IgD-negative memory B cell (primary cell): ENCODE data around the gene ZP1. TPM values are rescaled to one million over a fixed set of nuclear protein-coding genes. Genes with fewer than 3 reads are reported as not detected.

Experiments
- H3K27ac Mint-ChIP-seq, 3 donors: one replicate each; pipeline ENCODE4 v1.8.0; 2020 to 2022; ENCODE audit warnings: mild to moderate bottlenecking in 3 of 3, mixed read lengths in 3 of 3, moderate library complexity in 1 of 3
- H3K27me3 Mint-ChIP-seq: one replicate; pipeline ENCODE4 v1.8.0; 2021; ENCODE audit warnings: mixed read lengths
- H3K36me3 Mint-ChIP-seq: one replicate; pipeline ENCODE4 v1.8.0; 2020; ENCODE audit warnings: mild to moderate bottlenecking, mixed read lengths
- H3K4me1 Mint-ChIP-seq, 3 donors: one replicate each; pipeline ENCODE4 v1.8.0; 2020 to 2022; ENCODE audit warnings: mixed read lengths in 3 of 3, mild to moderate bottlenecking in 1 of 3
- H3K4me3 Mint-ChIP-seq, 4 donors: one replicate each; pipeline ENCODE4 v1.8.0; 2020 to 2022; ENCODE audit warnings: mild to moderate bottlenecking in 4 of 4, mixed read lengths in 4 of 4, moderate library complexity in 3 of 4
- H3K9me3 Mint-ChIP-seq, 3 donors: one replicate each; pipeline ENCODE4 v1.8.0; 2020 to 2021; ENCODE audit warnings: mixed read lengths in 3 of 3, mild to moderate bottlenecking in 1 of 3
- polyA plus RNA-seq: library from polyadenylated mRNA; unstranded; fragments of 300-500 nt; fragmentation: Illumina TruSeq; gene quantifications from one replicate; pipeline ENCODE4 v1.2.3, GENCODE V29; 2021

The ZP1 gene
- polyA plus RNA-seq, 1 donor from 2014 or later: not detected

DNA sequence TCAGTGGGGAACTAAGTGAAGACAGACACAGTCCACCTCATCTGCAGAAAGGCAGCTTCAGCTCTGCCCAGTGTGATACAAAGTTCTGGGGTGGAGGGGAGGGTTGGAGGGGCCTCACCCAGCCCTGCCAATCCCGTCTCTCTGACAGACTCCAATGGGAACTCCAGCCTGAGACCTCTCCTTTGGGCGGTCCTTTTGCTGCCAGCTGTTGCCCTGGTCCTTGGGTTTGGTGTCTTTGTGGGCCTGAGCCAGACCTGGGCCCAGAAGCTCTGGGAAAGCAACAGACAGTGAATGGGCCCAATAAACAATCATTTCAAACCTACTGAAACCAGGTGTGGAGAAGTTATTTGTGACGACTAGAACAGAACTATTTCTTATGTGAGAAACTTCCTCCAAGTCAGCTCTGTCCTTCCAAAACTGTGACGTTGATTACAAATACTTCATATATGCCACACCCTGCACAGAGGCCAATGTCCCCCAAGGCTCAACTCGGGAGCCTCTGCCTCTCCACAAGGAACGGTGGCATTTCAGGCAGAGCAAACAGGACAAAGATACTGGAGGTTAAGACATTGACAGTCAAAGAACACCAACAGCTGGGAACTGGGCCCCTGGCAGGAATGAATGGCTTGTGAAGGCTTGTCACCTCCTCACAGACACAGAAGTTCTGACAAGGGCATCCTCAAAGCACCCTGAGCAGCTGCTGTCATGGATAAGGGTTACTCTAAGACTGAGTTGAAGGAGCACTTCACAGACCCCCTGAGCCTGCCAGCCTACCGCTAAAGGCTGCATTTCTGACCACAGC is 8.2 kb downstream of the ZP1 start:
- H3K4me3 Mint-ChIP-seq: no peak overlapping the region
- H3K9me3 Mint-ChIP-seq: no peaks in the 10 kb centered on the region
- H3K27me3 Mint-ChIP-seq: no peaks in the 10 kb centered on the region
- no peak overlapping the region for H3K27ac Mint-ChIP-seq
- H3K36me3 Mint-ChIP-seq: no peaks in the 10 kb centered on the region
- H3K4me1 Mint-ChIP-seq: no peaks in the 10 kb centered on the region

DNA sequence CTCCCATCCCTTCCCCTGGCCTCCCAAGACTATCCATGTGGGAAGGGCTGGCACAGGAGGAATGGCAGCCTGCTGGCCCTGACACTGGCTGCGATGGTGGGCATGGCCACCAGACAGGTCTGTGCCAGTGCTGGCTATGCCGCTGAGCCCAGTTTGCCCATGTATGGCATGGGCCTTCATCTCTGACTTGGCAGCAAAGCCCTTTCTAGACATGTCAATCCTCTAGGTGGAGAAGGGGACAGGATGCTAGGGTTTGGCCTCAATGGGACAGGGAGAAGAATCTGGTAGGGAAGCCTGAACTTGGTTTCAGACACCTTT is 8.8 kb downstream of the ZP1 start:
- Mint-ChIP-seq H3K27me3 (no peaks in the 10 kb centered on the region), H3K9me3 (no peaks in the 10 kb centered on the region), H3K36me3 (no peaks in the 10 kb centered on the region), H3K27ac (no peak overlapping the region), H3K4me3 (no peak overlapping the region), H3K4me1 (no peaks in the 10 kb centered on the region)

DNA sequence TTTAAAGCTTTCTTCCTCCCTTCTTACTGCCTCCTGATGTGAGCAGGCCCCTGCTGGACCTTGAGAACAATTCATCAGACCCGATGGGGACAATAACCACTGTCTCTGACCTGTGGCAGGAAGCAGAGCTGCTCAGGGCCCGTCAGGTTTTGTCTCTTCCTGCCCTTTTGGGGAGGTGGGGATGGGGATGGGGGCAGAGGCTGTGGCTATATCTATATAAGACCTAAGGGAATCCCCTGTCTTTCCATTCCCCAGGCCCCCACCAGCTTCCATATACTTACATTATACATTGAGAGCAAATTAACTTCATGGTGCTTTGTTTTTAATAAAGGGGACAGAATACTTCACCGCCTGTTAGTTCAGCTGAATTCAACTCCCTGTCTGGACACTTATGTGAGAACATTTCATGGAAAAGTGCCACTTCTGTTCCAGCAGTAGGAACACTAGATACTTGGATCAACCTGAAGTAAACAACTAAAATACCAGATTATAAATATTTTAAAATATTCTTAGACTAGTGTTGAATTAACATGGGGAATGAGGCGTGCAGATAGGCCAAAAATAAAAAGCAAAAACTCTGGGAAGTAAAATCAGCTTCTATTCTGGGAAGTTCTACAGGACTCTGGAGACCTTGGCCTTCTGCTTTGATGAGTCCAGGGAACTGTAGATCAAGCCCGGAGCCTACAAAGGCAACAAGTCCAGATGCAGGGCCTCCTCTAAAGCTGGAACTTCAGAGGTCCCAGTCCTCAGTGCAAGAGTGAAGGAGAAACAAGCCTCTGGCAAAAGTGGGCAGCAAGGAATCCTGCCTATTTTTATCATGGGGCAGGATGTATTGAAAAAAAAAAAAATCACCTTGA is 11.1 kb downstream of the ZP1 start:
- Mint-ChIP-seq H3K27ac (no peak overlapping the region), H3K4me3 (no peak overlapping the region)

DNA sequence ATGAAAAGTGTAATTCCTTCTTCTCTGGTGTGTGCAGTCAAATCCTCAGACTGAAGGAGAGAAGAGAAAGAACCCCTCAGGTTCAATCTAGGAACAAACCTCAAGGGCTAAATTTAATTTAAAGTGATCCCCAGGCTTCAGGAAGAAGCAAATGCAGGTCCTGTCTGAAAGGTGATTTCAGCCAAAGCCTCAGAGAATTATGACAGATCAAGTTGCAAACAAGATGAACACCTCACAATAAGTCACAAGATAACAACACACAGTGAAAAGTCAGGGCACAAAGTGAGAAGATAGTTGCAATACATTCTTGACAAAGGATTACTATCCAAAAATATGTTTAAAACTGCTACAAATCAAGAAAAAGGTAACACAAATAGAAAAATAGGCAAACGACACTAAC is 11.8 kb downstream of the ZP1 start:
- no peak overlapping the region for H3K27ac Mint-ChIP-seq
- H3K4me1 Mint-ChIP-seq: no peaks in the 10 kb centered on the region
- H3K9me3 Mint-ChIP-seq: no peaks in the 10 kb centered on the region
- no peak overlapping the region for H3K4me3 Mint-ChIP-seq
- no peaks in the 10 kb centered on the region for H3K36me3 Mint-ChIP-seq
- H3K27me3 Mint-ChIP-seq: no peaks in the 10 kb centered on the region

More for the DNA sequence above, 11.1 kb downstream of the ZP1 start:
- Mint-ChIP-seq H3K9me3 (no peaks in the 10 kb centered on the region), H3K36me3 (no peaks in the 10 kb centered on the region), H3K4me1 (no peaks in the 10 kb centered on the region), H3K27me3 (no peaks in the 10 kb centered on the region)

DNA sequence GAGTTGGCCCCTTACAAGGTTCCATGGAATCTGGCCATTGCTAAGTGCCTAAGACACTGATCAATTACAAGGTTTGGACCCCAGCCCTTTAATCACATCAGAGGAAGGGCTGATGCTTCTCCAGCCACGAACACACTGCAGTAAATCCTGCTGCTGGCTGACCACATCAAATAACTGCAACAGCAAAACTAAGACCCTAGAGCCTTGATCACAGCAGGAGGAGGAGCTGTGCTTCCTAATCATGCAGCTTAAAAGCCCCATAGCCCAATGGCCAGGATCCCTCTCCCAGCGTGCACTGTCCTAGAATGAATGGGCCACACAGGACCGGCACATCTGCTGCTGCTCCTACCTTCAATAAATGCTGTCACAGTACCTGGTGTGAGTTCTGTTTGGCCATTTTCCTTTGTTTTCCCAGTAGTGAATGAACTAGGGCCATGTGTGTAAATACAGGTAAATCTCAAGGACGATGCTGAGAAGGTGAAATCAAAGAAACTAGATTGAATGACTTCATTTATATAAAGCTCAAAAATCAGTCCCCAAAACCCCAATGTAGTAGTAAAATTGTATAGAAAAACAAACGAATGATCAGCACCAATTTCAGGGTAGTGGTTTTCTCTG is 12.7 kb downstream of the ZP1 start:
- no peaks in the 10 kb centered on the region for H3K4me1 Mint-ChIP-seq
- no peaks in the 10 kb centered on the region for H3K27me3 Mint-ChIP-seq
- no peaks in the 10 kb centered on the region for H3K36me3 Mint-ChIP-seq
- H3K9me3 Mint-ChIP-seq: no peaks in the 10 kb centered on the region
- H3K4me3 Mint-ChIP-seq: no peak overlapping the region
- H3K27ac Mint-ChIP-seq: no peak overlapping the region

DNA sequence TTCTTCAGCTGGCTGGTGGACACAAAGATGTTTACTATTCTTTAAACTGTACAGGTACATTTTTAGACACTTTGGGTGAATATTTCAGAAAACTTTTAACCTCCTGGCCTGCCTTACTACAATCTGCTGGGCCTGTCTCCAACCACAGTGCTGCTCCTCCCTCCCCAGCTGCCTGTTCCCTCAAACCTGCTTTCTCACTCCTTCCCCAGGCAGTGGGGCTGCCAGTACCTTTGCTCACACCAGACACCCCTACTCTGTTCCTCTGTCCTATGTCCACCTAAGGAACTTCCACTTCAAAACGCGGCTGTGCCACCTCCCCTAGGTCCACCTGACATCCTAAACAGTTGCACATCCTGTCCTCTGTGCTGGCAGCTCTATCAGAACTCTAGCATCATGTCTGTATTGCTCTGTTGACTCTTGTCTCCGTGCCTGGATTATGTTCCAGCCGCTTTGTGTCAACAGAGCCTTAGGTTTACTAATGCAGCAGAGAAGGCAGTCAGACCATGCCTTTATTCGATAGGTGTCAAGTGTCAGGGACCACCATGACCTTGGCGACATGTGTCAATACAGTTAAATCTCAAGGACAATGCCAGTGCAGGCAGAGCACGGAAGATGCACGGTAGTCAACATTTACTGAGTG is 13.4 kb downstream of the ZP1 start:
- no peaks in the 10 kb centered on the region for H3K9me3 Mint-ChIP-seq
- H3K4me1 Mint-ChIP-seq: no peaks in the 10 kb centered on the region
- H3K36me3 Mint-ChIP-seq: no peaks in the 10 kb centered on the region
- no peaks in the 10 kb centered on the region for H3K27me3 Mint-ChIP-seq
- no peak overlapping the region for H3K4me3 Mint-ChIP-seq
- H3K27ac Mint-ChIP-seq: no peak overlapping the region

DNA sequence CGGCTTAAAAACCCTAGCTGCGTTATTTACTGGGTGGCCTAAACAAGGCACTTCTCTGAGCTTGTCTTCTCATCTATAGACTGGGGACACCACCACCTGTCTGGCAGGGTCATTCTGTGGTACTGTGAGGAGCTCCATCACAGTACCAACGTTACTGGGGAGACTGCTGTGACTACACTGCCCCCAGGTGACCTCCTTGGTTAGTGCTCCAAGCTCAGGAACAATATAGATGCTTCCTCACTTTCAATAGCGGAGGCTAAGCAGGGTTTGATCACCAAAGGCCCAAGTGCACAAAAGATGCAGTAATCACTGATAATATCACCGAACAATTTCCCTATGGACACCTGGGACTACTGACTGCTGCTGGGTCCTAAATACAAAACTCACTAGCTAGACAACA is 20.2 kb downstream of the ZP1 start:
- no peaks in the 10 kb centered on the region for H3K4me1 Mint-ChIP-seq
- H3K36me3 Mint-ChIP-seq: no peaks in the 10 kb centered on the region
- peak overlapping the region in 2 of 3 donors; percentile 60 to 64 for H3K27ac Mint-ChIP-seq
- H3K27me3 Mint-ChIP-seq: no peaks in the 10 kb centered on the region
- no peaks in the 10 kb centered on the region for H3K9me3 Mint-ChIP-seq
- no peak overlapping the region for H3K4me3 Mint-ChIP-seq

DNA sequence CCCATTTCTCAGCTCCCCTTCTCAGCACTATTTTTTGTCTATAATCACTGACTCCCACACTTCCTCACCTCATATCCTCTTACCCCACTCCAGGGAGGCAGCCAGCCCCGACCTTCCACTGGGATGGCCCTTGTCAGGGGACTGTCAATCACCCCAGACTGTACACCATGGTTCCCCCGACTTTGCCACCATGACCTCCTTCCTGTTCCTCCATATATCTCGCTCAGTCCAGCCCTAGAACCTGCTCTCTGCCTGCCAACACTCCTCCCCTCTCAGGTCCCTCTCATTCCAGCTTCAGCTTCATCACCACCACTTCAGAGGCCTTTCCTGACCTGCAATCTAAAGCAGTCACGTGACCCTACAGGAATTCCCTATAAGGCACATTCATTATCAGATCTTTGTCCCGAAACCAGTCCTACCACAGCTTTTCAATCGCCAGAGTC is 22.5 kb downstream of the ZP1 start:
- H3K9me3 Mint-ChIP-seq: no peaks in the 10 kb centered on the region
- no peaks in the 10 kb centered on the region for H3K27me3 Mint-ChIP-seq
- peaks cover 3% of the 10 kb centered on the region for H3K36me3 Mint-ChIP-seq
- no peak overlapping the region for H3K4me3 Mint-ChIP-seq
- H3K4me1 Mint-ChIP-seq: peaks cover 0 to 1% (median 0%) of the 10 kb centered on the region in 3 donors
- peak overlapping the region in 1 of 3 donors; percentile 85 for H3K27ac Mint-ChIP-seq

DNA sequence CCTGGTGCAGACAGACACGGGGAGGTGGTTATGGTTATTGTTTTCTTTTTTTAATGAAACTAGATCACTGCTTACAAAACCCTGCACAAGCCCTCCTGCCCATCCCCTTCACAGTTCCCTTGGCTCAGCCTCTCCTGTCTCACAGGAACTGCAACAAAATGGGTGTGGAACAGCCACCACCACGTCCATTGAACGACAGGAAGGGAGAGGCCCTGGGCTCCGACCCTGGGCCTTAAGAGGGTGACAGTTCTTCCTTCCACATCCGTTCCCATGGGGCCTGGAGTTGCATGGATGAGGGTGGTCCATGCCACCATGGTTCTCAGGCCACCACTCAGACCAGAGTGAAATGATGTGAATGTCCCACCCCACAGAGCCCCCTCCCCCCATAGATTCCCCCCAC is 23.4 kb downstream of the ZP1 start:
- Mint-ChIP-seq H3K4me3 (no peak overlapping the region), H3K4me1 (peaks cover 0 to 1% (median 0%) of the 10 kb centered on the region in 3 donors), H3K9me3 (no peaks in the 10 kb centered on the region), H3K27me3 (no peaks in the 10 kb centered on the region), H3K27ac (no peak overlapping the region), H3K36me3 (peaks cover 3% of the 10 kb centered on the region)

DNA sequence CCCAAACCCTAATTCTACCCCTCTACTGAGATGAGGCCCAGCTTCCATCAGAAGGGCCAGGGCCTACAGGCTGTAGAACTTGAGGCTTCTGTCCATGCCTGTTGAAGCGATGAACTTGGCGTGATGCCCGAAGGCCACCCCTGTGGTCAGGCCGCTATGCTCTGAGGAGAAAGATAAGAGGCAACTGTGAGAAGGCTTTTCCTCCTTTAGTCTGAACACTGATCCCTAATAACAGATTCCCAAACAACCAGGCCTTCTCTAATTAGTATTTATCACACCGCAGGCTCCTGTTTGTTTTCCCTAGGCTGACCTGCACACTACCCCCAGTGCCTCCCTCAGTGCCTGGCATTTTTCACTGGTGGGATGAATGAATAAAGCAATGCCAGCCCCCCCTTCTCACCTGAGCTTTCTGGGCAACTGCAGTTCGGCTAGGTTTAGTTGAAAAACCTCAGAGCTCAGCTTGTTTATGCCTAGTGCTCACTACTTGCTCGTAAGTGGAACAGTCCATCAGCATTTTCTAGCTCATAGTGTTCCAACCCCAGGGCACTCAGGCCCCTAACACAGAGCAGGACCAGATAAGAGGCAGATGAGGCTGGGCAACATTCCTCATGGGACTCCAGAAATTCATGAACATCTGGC is 23.9 kb downstream of the ZP1 start:
- no peaks in the 10 kb centered on the region for H3K9me3 Mint-ChIP-seq
- no peaks in the 10 kb centered on the region for H3K27me3 Mint-ChIP-seq
- H3K27ac Mint-ChIP-seq: peak overlapping the region in 1 of 3 donors; percentile 31
- peaks cover 3% of the 10 kb centered on the region for H3K36me3 Mint-ChIP-seq
- peak overlapping the region in 1 of 4 donors; percentile 26 for H3K4me3 Mint-ChIP-seq
- H3K4me1 Mint-ChIP-seq: peaks cover 0 to 1% (median 0%) of the 10 kb centered on the region in 3 donors

DNA sequence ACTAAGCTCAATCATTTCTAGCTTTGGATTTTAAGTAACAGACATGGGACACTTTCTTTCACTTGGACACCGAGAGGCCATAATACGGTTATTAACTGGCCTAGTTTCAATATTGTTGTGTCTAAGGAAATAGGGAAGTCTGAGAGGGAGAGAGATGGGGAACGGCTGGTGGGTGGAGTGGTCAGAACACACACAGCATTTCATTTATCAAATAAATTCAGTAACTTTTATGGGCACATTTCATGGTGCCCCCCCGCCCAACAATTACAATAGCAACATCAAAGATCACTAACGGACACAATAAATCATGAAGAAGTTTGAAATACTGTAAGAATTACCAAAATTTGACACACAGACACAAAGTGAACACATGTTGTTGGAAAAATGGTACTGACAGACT is 28.3 kb downstream of the ZP1 start:
- Mint-ChIP-seq H3K36me3 (peaks cover 14% of the 10 kb centered on the region), H3K4me3 (no peak overlapping the region), H3K27ac (no peak overlapping the region), H3K4me1 (peaks cover 1 to 12% (median 4%) of the 10 kb centered on the region in 3 donors), H3K9me3 (no peaks in the 10 kb centered on the region), H3K27me3 (no peaks in the 10 kb centered on the region)

DNA sequence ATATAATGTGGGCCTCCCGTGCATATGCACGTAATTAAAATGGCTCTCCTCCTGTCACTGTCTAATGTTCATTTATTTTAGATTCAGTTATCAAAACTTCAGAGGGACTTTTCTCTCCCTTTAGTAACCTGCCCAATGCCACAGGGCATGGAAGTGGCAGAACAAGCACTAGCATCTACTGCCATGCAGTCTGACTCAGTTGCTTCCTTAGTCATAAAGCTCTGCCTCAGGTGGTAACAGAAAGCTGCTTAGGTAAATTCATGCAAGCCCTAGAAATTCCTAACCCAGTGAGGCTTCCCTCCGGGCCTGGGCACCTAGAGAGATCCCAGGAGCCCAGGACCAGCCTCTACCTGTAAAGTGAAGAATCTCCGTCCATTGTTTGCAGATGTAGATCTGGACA is 30.2 kb downstream of the ZP1 start:
- Mint-ChIP-seq H3K27ac (peak overlapping the region in 1 of 3 donors; percentile 94), H3K4me3 (peak overlapping the region in 1 of 4 donors; percentile 58), H3K9me3 (no peaks in the 10 kb centered on the region), H3K36me3 (peaks cover 14% of the 10 kb centered on the region), H3K4me1 (peaks cover 1 to 12% (median 4%) of the 10 kb centered on the region in 3 donors), H3K27me3 (no peaks in the 10 kb centered on the region)

DNA sequence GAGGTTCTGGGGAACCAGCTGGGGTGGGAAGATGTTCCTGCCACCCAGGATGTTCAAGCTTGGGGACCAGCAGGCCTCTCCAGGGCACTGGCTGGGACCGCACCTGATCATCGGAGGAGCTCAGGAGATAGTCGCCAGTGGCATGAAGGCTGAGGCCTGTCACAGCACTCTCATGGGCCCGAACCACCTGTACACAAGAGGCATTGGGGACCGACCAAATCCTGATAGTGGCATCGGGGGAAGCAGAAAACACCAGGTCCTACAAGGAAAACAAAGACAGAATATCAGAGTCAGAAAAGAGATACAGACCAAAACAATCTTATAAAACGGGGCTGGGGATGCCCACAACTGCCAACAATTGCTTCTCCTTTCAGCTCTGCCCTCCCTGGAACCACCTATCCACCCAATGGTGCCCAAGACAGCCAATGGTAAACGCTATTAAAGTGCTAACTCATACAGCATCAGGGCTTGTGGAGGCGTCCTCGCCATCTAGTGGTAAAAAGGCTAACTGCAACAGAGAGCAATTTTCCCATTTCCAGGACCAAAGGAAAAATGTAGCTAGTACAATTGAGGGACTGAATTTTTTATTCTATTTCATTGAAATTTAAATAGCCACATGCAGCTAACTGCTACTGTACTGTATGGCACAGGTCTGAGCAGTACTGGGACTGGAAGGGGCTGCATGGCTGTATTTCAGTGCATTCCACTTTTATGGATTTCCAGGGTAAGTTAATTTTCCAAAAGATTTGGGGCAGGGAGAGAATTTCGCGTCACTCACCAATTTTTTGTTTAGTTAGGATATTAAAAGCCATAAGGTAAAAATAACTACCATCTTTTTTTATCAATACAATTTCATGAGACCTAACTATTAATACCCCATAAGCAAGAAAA is 31.9 kb downstream of the ZP1 start:
- Mint-ChIP-seq H3K4me3 (peak overlapping the region in 1 of 4 donors; percentile 64), H3K36me3 (peaks cover 14% of the 10 kb centered on the region), H3K27me3 (no peaks in the 10 kb centered on the region), H3K27ac (no peak overlapping the region), H3K9me3 (no peaks in the 10 kb centered on the region), H3K4me1 (peaks cover 6 to 18% (median 7%) of the 10 kb centered on the region in 3 donors)

DNA sequence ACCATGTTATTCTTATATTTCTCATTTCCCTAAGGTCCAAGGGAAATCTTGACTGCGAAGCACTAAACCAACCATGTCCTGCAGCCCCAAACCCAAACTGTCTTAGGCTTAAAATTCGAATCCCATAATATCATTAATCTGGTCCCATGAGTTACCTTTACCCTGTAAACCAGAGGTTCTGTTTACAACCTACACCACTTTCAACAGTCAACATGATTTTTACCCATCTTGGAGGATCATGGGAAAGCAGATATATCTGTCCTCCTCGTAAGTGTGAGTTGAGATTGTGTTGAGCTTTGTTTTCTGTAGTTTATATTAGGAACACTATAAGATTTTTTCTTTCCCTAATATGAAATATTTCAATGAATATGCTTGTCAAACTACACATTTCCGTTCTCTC is 32.6 kb downstream of the ZP1 start:
- peaks cover 12% of the 10 kb centered on the region for H3K36me3 Mint-ChIP-seq
- peak overlapping the region in 1 of 4 donors; percentile 31 for H3K4me3 Mint-ChIP-seq
- no peaks in the 10 kb centered on the region for H3K27me3 Mint-ChIP-seq
- H3K27ac Mint-ChIP-seq: no peak overlapping the region
- H3K4me1 Mint-ChIP-seq: peaks cover 7 to 20% (median 13%) of the 10 kb centered on the region in 3 donors
- no peaks in the 10 kb centered on the region for H3K9me3 Mint-ChIP-seq
